OCI-LY7 (cell line): ENCODE results near the gene TULP4. TPM values are rescaled to one million over a fixed set of nuclear protein-coding genes. Genes with fewer than 3 reads are reported as not detected.

Experiments
- BruUV-seq: library from RNA; stranded (reverse); fragments of 400-500 nt; replicated peaks from 2 replicates; lab custom pipeline; 2021; lab: Mats Ljungman, UMichigan
- CTCF ChIA-PET: fragments of 300-600 bp; sonication (Branson Sonifier 250); formaldehyde crosslinking; loops from one replicate; lab custom pipeline; 2022; ENCODE audit warnings: antibody characterized with exemption; ENCODE audit not compliant: unreplicated experiment; lab: Charles Lee
- POLR2A ChIA-PET: fragments of 300-600 bp; sonication (Branson Sonifier 250); formaldehyde crosslinking; loops from one replicate; lab custom pipeline; 2022; ENCODE audit warnings: antibody characterized with exemption; lab: Charles Lee
- DNase-seq: peaks from one replicate; pipeline ENCODE4 v3.0.0-alpha.2; 2015; ENCODE audit warnings: low spot score
- H2AFZ ChIP-seq: fragments of 200-600 bp; sonication (generic), shearing (Covaris generic); 2 replicates; pipeline ENCODE4 v1.6.1; 2014; ENCODE audit warnings: mild to moderate bottlenecking, antibody characterized with exemption, low read length, moderate library complexity
- H3K27ac ChIP-seq: fragments of 200-600 bp; sonication (generic); 2 replicates; pipeline ENCODE4 v1.5.1; 2014; ENCODE audit warnings: mixed run types, low read depth, mild to moderate bottlenecking, moderate library complexity, low read length, inconsistent platforms; ENCODE audit not compliant: poor library complexity, severe bottlenecking
- H3K36me3 ChIP-seq: fragments of 200-600 bp; sonication (generic); 2 replicates; pipeline ENCODE4 v1.6.1; 2014; ENCODE audit warnings: mild to moderate bottlenecking, antibody characterized with exemption, low read length, moderate library complexity, mixed read lengths; ENCODE audit not compliant: insufficient read depth
- H3K4me1 ChIP-seq: fragments of 200-600 bp; sonication (generic); 2 replicates; pipeline ENCODE4 v1.5.1; 2014; ENCODE audit warnings: mild to moderate bottlenecking, low read length; ENCODE audit not compliant: insufficient read depth, poor library complexity, severe bottlenecking
- H3K4me2 ChIP-seq: fragments of 200-600 bp; sonication (generic); 2 replicates; pipeline ENCODE4 v1.6.1; 2014; ENCODE audit warnings: mild to moderate bottlenecking, low read length
- H3K4me3 ChIP-seq: fragments of 200-600 bp; sonication (generic); 2 replicates; pipeline ENCODE4 v1.5.1; 2014; ENCODE audit warnings: mild to moderate bottlenecking, low read depth, low read length; ENCODE audit not compliant: poor library complexity, severe bottlenecking
- H3K79me2 ChIP-seq: fragments of 200-600 bp; sonication (generic); 2 replicates; pipeline ENCODE4 v1.6.1; 2016; ENCODE audit warnings: low read depth, mild to moderate bottlenecking, low read length, moderate library complexity, mixed read lengths; ENCODE audit not compliant: insufficient read depth
- H3K9me2 ChIP-seq: fragments of 200-600 bp; sonication (generic); 2 replicates; pipeline ENCODE4 v1.6.1; 2016; ENCODE audit warnings: mild to moderate bottlenecking, low read length, mixed read lengths; ENCODE audit not compliant: insufficient read depth
- H3K9me3 ChIP-seq: fragments of 200-600 bp; sonication (generic); 2 replicates; pipeline ENCODE4 v1.6.1; 2014; ENCODE audit warnings: mild to moderate bottlenecking, mixed run types, low read length, mixed read lengths
- H4K20me1 ChIP-seq: fragments of 200-600 bp; sonication (generic); 2 replicates; pipeline ENCODE4 v1.6.1; 2014; ENCODE audit warnings: mild to moderate bottlenecking, antibody characterized with exemption, low read length, moderate library complexity, mixed read lengths; ENCODE audit not compliant: insufficient read depth
- EZH2phosphoT487 ChIP-seq: fragments of 200-600 bp; sonication (generic); IDR thresholded peaks from 2 replicates; pipeline ENCODE4 v1.6.1; 2018; ENCODE audit warnings: low read depth, borderline replicate concordance, mild to moderate bottlenecking, mixed run types, antibody characterized with exemption, low read length, moderate library complexity, mixed read lengths
- intact Hi-C: fragments of 100-400 bp; cut with micrococcal nuclease; formaldehyde crosslinking; loops from one replicate; pipeline ENCODE4 v1.10.0; 2022; ENCODE audit not compliant: unreplicated experiment
- total RNA-seq, 2 experiments: library from RNA; depleted of rRNA in 1 of 2; stranded (reverse); fragments of >200 nt in 1 of 2; shearing (Covaris generic) in 1 of 2; gene quantifications; 2 replicates each; pipeline ENCODE4 v1.2.3, GENCODE V29; 2014 to 2022
- TF ChIP-seq, protein P1 (sequence below): fragments of 200-600 bp; sonication (generic); conservative IDR thresholded peaks from 2 replicates; pipeline ENCODE4 v1.5.1; 2014; ENCODE audit warnings: mild to moderate bottlenecking, antibody characterized with exemption, low read length, moderate library complexity, mixed read lengths

The TULP4 gene
- total RNA-seq, 2 experiments from 2014 or later = 62.1 to 64.8 TPM

DNA sequence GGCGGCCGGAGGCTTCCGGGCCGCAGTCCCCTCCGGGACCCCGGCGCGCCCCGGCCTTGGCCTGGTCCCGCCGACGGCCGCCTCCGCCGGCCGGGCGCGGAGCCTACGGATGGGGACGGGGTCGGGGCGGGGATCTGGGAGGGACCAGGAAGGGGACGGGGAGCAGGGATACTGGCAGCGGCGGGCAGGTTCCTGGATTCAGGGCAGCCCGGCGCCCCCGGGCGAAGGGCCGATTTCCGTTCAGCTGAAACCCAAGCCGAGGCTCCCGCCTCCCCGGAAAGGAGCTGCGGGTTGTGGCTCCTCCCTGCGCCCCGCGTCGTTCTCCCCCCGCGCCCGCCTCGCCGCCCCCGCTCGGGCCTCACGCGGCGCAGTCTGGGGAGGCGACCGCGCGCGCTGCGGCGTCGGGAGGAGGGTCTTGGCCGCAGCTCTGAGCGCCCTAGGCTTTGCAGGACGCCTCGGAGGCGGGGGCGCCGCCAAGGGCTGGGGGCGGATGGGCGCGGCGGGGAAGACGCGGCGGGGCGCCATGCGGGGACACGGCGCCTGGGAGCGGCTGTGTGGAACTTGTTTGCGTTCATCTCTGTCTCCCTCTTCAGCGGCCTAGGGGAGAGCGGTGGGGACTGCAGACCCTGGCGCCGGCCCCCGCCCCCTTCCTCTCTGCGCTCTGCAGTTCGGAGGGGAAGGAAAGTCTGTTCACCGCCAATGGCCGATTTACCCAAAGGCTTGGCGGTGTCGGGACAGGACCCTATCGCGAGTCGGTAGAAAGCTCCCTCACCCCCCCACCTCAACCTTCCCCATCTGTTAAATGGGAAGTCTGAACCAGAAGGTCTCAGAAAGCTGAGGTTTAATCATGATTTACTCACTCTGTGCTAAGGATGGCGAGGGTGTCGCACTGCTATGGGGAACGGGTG lies 224.9 kb downstream of the TULP4 start:
- BruUV-seq = no TSS peak
- TF ChIP-seq, protein P1, sequence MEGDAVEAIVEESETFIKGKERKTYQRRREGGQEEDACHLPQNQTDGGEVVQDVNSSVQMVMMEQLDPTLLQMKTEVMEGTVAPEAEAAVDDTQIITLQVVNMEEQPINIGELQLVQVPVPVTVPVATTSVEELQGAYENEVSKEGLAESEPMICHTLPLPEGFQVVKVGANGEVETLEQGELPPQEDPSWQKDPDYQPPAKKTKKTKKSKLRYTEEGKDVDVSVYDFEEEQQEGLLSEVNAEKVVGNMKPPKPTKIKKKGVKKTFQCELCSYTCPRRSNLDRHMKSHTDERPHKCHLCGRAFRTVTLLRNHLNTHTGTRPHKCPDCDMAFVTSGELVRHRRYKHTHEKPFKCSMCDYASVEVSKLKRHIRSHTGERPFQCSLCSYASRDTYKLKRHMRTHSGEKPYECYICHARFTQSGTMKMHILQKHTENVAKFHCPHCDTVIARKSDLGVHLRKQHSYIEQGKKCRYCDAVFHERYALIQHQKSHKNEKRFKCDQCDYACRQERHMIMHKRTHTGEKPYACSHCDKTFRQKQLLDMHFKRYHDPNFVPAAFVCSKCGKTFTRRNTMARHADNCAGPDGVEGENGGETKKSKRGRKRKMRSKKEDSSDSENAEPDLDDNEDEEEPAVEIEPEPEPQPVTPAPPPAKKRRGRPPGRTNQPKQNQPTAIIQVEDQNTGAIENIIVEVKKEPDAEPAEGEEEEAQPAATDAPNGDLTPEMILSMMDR = no peak
- Histone ChIP-seq H2AFZ (no peak overlapping the region), H3K4me1 (no peaks in the 10 kb centered on the region), H3K27ac (no peak overlapping the region), H3K4me3 (no peak overlapping the region), H4K20me1 (no peaks in the 10 kb centered on the region), H3K79me2 (no peaks in the 10 kb centered on the region), H3K9me3 (no peaks in the 10 kb centered on the region), H3K36me3 (no peaks in the 10 kb centered on the region), H3K4me2 (no peak overlapping the region), H3K9me2 (no peaks in the 10 kb centered on the region)
- intact Hi-C loops = no loop called here
- ChIA-PET POLR2A (no interaction called here), CTCF (no interaction called here)
- DNase-seq = no peak

- no peaks in the 10 kb centered on the region for H4K20me1 ChIP-seq
- H3K4me2 ChIP-seq = no peak overlapping the region
- H3K36me3 ChIP-seq = no peaks in the 10 kb centered on the region
- no peaks in the 10 kb centered on the region for H3K9me2 ChIP-seq
- H3K9me3 ChIP-seq = no peaks in the 10 kb centered on the region
- H2AFZ ChIP-seq = no peak overlapping the region
- intact Hi-C loops = no loop called here
- ChIA-PET POLR2A (no interaction called here), CTCF (no interaction called here)
- no peak for DNase-seq
- H3K4me1 ChIP-seq = no peaks in the 10 kb centered on the region
- no peak overlapping the region for H3K4me3 ChIP-seq
- no TSS peak for BruUV-seq
- no peaks in the 10 kb centered on the region for H3K79me2 ChIP-seq
- H3K27ac ChIP-seq = no peak overlapping the region
- no peak for TF ChIP-seq EZH2phosphoT487
- TF ChIP-seq, protein P1 = no peak
Observed at GRCh38 chr6:158538741-158539140, 226.5 kb downstream of the TULP4 start.

- H2AFZ ChIP-seq = no peak overlapping the region
- no peaks in the 10 kb centered on the region for H3K9me2 ChIP-seq
- intact Hi-C loops = no loop called here
- ChIA-PET POLR2A (no interaction called here), CTCF (no interaction called here)
- no peaks in the 10 kb centered on the region for H3K4me1 ChIP-seq
- H3K27ac ChIP-seq = no peak overlapping the region
- BruUV-seq = no TSS peak
- no peaks in the 10 kb centered on the region for H3K79me2 ChIP-seq
- TF ChIP-seq, protein P1 = no peak
- TF ChIP-seq EZH2phosphoT487 = no peak
- H3K4me3 ChIP-seq = no peak overlapping the region
- H3K36me3 ChIP-seq = no peaks in the 10 kb centered on the region
- H3K9me3 ChIP-seq = no peaks in the 10 kb centered on the region
- no peak for DNase-seq
- H4K20me1 ChIP-seq = no peaks in the 10 kb centered on the region
- H3K4me2 ChIP-seq = no peak overlapping the region
Observed at GRCh38 chr6:158539413-158539812, 227.1 kb downstream of the TULP4 start.
